ENCODE results near the gene CDCP2.
"Not testable (repeated sequence)": the region's sequence is repeated elsewhere in the genome, so short reads cannot be mapped to it uniquely, and the experiment has no call there.

Gene CDCP2

DNA sequence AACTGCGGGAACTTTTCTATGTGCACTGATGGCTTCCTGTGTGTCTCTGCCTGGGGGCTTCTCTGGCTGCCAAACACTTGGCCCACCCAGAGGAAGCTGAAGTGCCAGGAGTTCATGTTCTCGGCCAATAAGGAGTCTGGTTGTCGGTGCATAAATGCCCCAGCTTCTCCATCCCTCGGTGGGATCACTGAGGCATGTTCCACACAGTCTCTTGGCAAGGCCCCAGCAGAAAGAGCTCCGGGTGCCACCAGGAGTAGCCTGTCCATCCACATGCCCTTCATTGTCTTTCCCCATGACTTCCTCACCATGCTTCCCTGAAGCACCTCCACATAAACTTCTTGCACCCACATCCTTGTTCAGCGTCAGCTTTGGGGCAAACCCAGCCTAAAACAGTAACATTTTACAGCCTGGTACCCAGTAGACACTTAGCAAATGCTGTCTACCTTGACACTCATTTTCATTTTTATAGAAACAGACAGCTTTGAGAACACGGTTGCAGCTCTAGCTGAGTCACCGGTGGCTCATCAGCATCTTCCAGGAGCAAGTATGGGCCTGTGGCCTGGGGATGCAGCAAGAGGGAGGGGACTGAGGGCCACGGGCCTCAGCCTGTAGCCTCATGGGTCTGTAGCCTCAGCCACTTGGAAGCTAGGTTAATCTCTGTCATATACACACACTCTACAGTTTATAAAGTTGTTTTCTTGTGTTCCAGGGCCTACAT, 14.8 kb upstream of the CDCP2 start:
- no peak for DNase-seq

DNA sequence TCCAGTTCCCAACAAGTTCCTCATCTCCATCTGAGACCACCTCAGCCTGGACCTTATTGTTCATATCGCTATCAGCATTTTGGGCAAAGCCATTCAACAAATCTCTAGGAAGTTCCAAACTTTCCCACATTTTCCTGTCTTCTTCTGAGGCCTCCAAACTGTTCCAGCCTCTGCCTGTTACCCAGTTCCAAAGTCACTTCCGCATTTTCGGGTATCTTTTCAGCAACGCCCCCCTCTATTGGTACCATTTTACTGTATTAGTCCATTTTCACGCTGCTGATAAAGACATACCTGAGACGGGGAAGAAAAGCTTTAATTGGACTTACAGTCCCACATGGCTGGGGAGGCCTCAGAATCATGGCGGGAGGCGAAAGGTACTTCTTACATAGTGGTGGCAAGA, 13.6 kb upstream of the CDCP2 start:
- DNase-seq = not testable (repeated sequence)

DNA sequence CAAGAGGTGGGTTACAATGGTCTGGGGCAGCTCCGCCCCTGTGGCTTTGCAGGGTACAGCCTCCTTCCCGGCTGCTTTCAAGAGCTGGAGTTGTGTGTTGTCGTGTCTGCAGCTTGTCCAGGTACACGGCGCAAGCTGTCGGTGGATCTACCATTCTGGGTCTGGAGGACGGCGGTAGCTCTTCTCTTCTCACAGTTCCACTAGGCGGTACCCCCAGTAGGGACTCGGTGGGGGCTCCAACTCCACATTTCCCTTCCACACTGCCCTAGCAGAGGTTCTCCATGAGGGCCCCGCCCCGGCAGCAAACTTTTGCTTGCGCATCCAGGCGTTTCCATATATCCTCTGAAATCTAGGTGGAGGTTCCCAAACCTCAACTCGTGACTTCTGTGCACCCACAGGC, 12.3 kb upstream of the CDCP2 start:
- DNase-seq = no peak

DNA sequence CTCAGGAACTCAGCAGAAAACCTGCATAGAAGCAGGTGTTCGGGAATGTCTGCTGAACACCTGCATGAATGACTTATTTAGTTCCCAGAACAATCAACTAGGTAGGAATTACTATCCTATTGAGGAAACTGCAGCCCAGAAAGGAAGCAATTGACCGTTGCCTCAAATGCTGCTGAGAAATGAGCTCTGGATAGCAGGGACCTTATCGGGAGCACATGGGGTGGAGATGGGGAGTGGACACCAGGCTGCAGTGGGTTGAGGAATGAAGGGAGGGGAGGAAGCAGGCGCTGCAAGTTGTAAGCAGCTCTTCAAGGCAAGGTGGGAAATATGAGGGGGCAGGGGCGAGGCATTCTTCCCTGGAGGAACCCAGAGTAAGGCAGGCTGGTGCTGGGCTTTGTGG, 10.8 kb upstream of the CDCP2 start:
- DNase-seq = no peak

DNA sequence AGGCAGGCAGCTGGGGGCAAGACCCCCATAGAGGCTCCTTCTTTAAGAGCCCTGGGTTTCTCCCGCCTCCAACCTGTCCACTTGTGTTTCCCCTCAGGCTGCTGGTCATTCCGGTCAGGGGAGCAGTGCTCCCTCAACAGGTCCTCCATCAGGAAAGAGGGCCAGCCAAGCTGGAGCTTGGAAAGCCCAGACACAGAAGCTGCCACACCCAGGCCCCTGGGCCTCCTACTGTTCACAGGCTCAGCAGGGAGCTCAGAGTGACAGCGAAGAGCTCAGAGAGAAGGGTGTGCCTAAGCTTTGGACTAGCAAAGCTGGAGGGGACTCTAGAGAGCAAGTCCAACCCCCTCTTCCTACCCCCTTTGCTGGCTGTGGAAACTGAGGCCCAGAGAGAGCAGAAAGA, 10.3 kb upstream of the CDCP2 start:
- no peak for DNase-seq

DNA sequence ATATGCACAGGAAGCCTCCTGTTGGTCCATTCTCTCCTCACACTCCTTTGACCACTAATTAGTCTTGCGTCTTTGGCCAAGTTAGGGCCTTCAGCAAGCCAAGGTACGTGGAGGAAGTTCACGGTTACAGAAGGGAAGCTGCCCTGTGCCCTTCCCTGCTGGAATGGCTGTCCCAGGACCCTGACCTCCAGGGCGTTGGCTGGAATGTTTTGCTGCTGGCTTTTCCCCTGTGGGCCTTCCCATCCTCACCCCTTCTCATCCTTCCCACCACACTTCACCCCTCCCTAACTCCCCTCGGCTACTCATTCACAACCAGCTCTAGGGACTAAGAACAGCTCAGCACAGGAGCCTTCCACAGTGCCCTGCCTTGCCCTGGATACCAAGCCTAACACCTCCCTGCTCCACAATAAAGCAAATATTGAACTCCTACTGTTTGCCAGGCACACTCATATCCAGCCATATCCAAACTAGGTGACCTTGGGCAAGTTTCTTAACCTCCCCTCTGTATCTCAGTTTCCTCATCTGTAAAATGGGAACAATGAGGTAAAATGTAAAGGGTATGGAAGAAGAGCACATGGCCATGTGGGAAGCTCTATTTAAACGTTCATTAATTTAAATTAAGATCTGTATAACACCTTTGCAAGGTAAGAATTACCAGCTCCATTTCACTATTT, 8.8 kb upstream of the CDCP2 start:
- no peak for DNase-seq

DNA sequence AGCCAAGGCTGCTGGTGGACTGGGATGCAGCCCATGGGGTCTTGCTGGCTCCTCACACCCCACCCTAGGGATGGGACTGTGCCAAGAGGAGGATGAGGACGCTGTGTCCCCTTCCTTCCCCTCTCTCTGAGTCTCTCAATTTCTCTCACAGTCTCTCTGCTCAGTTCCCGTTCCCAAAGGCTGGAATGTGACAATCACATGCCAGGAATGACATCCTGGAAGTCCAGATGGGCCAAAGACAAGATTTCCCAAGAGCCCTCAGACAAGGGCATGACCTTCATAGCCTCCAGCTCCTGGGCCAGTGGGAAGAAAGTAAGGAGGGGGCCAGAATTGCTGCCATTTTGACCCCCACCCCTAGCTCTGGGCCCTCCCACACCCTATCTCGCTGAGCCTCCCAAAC, 7.6 kb upstream of the CDCP2 start:
- DNase-seq = no peak

DNA sequence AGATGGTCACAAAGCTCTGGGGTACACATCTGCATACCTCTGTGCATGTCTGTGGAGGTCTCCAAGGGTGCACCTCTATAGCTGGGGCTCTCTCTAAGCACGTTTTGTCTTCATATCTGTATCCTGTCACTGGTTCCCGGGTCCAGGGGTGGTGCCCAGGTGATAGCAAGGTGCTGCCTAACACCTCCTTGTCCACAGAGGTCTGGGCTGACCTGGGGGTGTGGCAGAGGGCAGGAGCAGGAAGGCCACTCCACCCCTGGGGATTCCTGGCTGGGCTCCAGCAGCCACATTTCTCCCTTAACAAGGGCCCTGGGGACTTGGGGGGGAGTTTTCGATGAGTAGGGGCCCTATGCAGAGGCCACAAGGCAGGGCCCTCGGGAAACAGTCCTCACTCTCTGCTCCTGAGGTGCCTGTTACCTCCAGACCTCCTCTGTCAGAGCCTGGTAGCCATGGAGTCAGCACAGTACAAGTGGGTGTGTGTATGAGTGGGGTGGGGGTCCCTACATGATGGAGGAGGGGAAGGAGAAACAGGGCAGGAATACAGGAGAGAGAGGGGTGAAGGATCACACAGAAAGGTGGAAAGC, 7.0 kb upstream of the CDCP2 start:
- DNase-seq = no peak

DNA sequence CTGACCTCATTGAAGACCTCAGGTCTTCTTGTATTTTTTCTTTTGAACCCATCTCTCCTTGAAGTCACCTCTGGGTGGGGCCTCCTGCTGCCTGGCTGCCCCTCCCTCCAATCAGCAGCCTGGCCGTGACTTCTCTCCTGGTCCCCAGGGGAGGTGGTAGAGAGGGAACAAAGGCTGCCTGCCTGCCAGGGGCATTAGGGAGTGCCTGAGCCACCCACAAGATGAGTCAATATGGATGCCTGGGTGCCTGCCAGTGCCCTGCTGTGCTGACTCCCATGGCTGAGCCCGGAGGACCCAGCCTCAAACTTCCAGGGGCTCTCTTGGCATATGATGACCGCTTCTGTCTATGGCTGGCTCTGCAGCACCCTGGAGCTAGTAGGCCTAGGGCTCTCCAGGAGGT, 5.3 kb upstream of the CDCP2 start:
- DNase-seq = no peak

DNA sequence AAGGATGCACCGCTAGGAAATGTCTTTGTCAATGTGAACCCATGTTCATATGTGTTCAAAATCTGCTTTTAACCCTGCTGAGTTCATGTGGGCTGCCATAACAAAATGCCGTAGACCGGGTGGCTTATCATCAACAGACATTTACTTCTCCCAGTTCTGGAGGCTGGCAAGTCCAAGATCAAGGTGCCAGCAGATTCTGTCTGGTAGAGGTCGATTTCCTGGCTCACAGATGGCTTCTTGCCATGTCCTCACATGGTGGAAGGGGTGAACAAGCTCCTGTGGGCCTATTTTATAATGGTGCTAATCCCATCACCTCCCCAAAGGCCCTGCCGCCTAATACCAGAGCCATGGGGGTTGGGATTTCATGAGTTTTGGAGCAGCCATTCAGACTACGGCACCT, 4.6 kb upstream of the CDCP2 start:
- no peak for DNase-seq

DNA sequence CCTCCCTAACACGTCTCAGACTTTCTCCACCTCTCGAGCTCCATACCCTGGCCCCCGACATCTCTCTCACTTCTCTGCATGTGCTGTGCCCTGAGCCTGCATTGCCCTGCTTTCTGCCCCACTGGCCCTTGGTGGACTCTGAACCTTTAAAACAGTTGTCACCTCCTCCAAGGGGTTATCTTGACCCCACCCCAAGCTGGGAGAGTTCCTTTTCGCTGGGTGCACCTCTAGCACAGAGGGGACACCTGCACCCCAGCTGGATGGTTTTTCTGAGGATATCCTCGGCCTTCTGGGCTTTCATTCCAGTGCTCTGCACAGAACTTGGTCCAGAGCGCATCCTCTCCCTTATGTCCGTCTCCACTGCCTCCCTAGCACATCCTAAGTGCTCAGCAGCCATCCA, 4.2 kb upstream of the CDCP2 start:
- no peak for DNase-seq

DNA sequence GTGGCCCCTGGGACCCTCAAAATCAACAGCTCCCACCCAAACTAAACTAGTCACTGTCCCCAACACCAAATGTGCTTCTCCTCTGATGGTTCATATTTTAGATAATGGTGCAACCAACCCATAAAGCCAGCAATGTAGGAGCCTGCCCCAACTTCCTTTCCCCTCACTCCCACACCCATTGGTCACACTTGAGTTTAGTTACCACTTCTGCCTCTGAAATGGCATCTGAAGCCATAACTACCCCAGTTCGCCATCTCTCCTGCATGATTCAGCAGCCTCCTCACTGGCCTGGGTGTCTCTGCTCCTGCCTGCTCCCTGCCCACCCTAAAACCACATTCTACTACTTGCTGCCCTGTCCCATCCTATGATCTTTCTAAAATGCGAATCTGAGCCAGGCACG, 3.4 kb upstream of the CDCP2 start:
- no peak for DNase-seq

DNA sequence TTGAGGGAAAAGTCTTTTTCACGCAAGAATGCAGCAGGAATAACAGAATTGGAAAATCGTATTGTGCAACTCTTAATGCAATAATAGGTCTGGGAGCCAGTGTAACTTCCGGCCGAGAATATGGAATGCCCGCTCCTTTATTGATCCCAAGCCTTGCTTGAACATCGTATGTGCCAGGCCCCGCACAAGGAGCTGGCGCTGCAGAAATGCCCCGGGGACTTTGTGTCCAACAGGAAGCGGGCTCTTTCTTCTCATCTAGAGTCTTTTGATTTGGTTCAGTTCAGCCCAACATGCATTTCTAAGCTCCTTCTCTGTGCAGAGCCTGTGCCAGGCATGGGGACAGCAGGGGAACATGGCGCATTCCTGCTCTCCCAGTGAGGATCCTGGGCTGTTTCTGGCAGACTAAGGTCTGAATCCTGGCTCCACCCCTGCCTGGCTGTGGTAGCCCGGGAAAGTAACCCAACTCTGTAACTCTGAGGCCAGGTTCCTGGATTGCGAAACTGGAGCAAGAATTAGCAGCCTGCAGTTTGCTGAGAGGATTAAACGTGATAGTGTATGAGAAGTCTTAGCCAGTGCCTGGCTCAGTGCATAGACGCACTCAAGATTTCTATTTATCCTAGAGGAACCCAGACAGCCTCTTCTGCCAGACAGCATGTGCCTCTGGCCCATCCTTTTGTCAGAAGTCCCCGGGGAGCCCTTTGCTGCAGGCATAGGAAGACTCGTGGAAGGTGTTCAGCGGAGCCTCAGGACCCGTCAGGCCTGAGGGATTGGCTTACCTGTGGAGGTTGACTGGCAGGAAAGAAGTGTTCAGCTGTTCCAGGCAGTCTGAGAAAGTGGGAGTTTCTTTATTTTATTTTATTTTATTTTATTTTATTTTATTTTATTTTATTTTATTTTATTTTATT, 987 bp upstream of the CDCP2 start:
- DNase-seq = no peak

DNA sequence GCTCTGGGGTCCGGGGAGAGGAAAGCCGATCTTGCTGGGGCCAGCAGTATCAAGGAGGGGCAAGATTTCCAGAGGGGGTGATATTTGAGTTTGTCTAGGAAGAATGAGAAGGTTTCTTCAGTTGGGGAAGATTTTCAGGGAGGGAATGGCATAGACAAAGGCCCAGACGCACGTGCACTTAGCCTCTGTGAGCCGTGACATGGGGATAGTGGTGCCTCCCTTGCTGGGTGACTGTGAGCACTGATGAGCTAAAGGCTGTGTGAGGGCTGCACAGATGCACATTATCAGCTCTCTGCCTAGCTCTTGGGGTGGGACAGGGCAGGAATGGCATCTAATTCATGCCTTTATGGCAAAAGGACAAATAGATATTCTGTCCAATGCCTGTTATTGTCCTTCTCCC, 1.8 kb downstream of the CDCP2 start:
- no peak for DNase-seq

DNA sequence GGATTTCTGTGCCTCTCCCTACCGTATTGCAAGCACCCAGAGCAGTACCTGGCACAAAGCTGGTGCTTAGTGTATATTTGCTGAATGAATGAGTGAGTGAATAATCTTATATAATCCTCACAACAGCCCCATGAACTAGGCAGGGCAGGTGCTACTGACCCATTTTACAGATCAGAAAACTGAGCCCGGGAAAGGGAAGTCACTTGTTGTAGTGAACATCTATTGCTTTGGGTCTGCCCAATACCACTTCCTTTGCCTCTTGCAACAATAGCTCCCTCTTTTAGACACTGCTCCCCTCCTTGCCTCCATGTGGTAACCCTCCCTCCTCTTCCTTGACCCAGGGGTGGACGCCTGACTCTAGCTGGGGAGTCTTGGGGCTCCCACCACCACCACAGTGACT, 3.1 kb downstream of the CDCP2 start:
- no peak for DNase-seq

DNA sequence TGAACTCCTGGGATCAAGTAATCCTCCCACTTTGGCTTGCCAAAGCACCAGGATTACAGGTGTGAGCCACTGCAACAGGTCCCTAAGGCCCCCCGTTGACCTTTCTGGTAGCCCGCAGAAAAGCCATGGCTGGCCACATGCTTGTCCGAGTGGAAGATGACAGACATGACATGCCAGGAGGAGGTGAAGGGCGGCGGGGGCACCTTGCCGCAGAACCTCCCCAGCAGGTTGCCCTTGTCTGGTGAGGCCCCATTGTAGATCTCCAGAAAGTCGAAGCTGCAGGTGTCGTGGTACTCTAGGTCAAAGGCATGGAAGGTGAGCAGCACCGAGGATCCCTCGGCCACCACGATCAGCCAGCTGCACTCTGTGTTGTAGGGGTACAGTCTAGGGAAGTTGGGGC, 8.4 kb downstream of the CDCP2 start:
- no peak for DNase-seq

DNA sequence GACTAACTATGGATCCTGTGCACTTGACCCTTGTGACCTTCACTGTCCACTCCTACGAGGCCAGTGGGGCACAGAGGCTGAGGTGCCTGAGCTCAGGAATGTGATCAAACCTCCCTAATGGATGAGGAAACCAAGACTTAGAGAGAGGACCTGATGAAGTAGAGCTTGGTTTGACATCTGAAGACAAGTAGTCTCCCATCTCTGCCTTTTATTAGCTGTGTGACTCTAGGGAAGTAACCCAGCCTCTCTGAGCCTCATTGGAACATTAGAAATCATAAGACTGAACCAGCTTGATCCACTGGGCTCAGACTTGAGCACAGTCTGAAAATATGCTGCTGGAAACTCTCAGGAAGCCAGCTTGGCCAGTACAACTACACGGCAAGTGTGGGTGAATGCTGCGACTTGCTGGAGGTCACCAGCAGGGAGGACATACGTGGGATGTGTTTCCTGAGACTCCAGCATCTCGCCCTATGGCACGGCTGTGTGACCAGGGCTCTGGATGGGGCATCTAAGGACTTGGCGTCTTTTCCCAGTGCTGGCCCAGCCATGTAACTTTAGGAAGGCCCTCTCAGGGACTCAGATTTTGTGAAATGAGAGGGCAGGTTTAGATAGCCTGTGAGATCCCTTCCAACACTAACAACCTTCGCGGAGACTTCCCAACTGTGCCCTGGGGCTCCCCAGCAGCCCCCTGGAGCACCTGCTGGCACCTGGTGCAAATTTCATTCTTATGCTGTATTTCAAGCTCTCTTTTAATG, 10.5 kb downstream of the CDCP2 start:
- no peak for DNase-seq

DNA sequence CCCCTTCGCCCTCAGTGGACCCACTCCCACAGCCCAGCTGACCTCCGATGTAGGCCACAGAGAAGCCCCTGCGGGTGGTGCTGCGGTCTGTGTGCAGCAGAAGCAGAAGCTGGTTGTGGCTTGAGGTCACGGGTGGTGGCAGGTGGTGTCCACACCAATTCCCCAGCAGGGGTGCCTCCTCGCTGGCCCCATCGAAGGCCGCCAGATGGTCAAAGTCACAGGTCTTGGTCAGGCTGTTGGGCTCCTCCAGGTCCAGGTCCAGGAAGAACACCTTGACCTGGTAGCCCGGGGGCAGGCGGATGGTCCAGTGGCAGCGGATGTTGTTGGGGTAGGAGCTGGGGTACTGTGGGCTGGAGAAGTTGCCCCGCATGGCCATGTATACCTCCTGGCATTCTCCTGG, 13.1 kb downstream of the CDCP2 start:
- no peak for DNase-seq

DNA sequence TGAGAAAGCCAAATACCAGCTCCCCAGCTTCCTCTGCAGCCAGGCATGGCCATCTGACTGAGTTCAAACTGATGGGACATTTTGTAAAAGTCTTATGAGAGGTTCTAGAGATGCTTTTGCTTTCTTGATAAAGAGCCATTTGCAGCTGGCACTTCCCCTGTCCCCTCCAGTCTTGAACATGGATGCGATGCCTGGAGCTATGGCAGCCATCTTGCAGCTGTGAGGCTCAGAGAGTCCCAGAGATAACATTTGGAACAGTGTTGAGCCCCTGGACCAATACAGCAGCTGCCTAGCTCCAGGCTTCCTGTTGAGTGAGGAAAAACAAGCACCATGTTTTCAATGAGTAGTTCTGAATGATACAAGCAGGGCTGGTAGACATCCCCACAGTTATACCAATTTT, 13.8 kb downstream of the CDCP2 start:
- DNase-seq = no peak

DNA sequence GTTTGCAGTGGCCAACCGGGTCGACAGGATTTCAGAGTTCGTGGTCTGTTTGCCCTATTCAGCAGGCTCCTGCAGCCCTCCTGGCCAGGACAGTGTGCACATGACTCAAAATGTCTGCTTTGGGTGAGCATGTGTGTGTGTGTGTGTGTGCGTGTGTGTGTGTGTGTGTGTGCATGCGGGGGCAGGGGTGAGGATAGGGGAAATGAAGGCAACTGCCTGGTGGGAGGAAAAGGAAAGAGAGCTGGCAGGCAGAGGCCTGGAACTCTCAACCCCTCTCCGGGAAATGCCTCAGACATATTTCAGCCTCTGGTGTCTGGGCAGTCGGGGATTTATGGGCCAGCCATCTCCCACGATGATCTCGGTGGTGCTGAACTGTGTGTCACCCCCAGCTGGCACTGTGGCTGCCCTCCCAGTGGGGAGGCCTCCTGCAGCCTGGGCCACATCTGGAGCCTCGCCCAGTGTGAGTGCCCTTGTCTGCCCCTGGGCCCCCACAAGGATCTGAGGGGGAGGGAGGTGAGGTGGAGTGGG, 15.2 kb downstream of the CDCP2 start:
- DNase-seq = no peak

DNA sequence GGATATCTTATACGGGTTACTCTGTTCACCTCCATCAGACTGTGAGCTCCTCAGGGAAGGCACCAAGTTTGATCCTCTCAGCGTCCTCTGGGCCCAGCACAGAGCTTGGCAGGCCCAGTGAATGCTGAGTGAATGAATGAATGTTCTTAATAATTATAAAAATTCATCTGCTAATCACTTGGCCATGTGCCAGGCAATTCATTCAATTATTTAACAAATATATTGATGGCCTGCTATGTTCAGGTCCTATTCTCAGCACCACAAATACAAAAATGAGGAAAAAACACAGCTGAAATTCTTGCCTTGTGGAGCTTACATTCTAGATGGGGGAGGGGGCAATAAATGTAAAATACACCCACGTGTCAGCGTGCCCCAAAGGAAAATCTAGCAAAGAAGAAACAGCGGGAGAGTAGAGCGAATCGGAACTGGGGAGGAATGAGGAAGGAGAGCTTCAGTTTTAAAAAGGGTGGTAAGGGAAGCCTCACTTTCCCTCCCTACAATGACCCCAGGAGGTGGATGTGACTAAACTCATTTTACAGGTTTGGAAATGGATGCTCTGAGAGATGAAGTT, 15.8 kb downstream of the CDCP2 start:
- DNase-seq = no peak

DNA sequence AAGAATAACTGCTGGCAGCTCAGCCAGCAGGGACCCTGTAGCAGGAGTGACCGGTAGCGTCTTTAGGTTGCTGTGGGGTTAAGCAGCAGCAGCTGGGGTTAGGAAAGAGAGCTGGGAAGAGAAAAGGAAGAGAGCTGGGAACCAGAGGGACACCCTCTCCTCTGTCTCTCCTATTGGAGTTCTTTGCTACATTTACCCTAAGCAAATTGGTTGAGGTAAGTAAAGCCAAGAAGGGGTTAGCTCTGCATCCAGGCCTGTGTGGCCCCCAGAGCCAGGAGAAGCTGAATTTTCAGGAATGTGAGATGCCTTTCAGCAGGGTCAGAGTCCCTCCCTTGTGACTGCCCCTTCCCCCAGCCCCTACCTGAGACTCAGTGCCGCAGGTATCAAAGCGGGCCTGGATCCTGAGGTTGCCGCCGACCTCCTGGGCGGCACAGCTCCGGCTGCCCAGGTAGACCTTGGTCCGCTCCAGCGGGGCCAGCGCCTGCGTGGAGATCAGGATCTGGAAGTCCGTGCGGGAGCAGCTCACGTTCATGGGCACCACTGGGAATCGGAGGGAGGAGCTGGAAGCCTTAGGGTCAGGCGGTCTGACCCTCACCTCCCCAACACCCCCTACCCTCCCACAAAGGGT, 16.4 kb downstream of the CDCP2 start:
- DNase-seq = no peak
